Esophagus squamous epithelium (tissue), 4 donors: ENCODE results near the gene PARD3B.

ENCODE experiments used
- CTCF ChIP-seq, 6 experiments: fragments of 450-650 bp in 4 of 6; fragments of 200-600 bp in 2 of 6; sonication (generic) in 2 of 6; IDR thresholded peaks; one replicate each; pipeline ENCODE4 v1.5.1; 2016 to 2019; ENCODE audit warnings: antibody characterized with exemption in 6 of 6, mild to moderate bottlenecking in 4 of 6, moderate library complexity in 4 of 6
- POLR2A ChIP-seq, 4 donors: fragments of 450-650 bp; IDR thresholded peaks; one replicate each; pipeline ENCODE4 v1.6.1; 2017; ENCODE audit warnings: antibody characterized with exemption in 4 of 4, mild to moderate bottlenecking in 4 of 4, moderate library complexity in 3 of 4

DNA sequence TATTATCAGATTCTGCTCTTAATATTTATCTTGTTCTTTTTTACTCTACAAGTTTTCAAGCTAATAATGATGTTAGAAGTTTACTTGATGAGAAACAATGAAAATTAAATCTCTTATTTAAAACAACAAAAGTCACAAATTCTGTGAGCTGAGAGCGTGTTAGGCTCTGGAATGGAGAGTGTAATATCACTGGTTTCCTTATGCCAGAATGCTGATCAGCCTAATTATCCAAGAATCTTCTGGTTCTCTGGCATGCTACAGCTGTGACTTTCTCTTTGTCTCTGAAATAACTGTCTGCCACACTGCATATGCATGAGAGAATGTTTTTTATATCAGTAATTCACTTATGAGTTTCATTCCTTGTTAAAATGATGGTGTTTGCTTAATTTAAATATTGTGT, 236.7 kb downstream of the PARD3B start:
- TF ChIP-seq POLR2A (IDR thresholded peaks at IDR 0.05) (no peak), CTCF (IDR thresholded peaks at IDR 0.05) (no peak)
